HepG2 (cell line): ENCODE measurements around the gene PPIG. TPM values are rescaled to one million over a fixed set of nuclear protein-coding genes. Genes with fewer than 3 reads are reported as not detected.
"Not testable (repeated sequence)": the region's sequence is repeated elsewhere in the genome, so short reads cannot be mapped to it uniquely, and the experiment has no call there.

Experiments used
- ATAC-seq: fragments of 200-7000 bp; cut with Tn5 transposase; 3 replicates; pipeline ENCODE4 v1.9.1; 2020; ENCODE audit warnings: mild to moderate bottlenecking, moderate library complexity
- BruUV-seq: library from RNA; stranded (reverse); fragments of 400-500 nt; replicated peaks from 2 replicates; lab custom pipeline; 2021; lab: Mats Ljungman, UMichigan
- CTCF ChIA-PET: fragments of 300-600 bp; formaldehyde crosslinking; extraction: SDS; loops from one replicate; lab custom pipeline; 2021; ENCODE audit warnings: low total read pairs, inconsistent platforms, low intra/inter-chr PET ratio; lab: Yijun Ruan, JAX
- POLR2A ChIA-PET: fragments of 350-600 bp; sonication (Branson Sonifier 250); formaldehyde crosslinking; loops from one replicate; lab custom pipeline; 2020; ENCODE audit warnings: antibody characterized with exemption, inconsistent platforms; lab: Yijun Ruan, JAX
- DNase-seq: peaks from one replicate; pipeline ENCODE4 v3.0.0-alpha.2; 2015; ENCODE audit warnings: low spot score
- FAIRE-seq: peaks from 3 replicates; lab custom pipeline; 2011; peaks lifted over from hg19 to GRCh38; lab: Jason Lieb, UNC
- H2AFZ ChIP-seq: one replicate; pipeline ENCODE4 v1.6.1; 2011; ENCODE audit warnings: low read length, inconsistent platforms
- H3K27ac ChIP-seq: fragments of 300-600 bp; 3 replicates; pipeline ENCODE4 v1.8.0; 2011; ENCODE audit warnings: mixed run types, mild to moderate bottlenecking, mixed read lengths, low read length, inconsistent platforms; ENCODE audit not compliant: insufficient read depth; ENCODE audit errors: extremely low read length
- H3K27me3 ChIP-seq, 2 experiments: fragments of 200-600 bp in 1 of 2; 2 replicates in 1 of 2; 3 replicates in 1 of 2; pipeline versions ENCODE4 v1.6.0 to v1.8.0; 2011; ENCODE audit warnings: low read length in 2 of 2, mild to moderate bottlenecking in 2 of 2, moderate library complexity in 2 of 2, inconsistent platforms in 1 of 2; ENCODE audit not compliant: insufficient read depth in 2 of 2, control insufficient read depth in 1 of 2
- H3K36me3 ChIP-seq, 2 experiments: fragments of 200-600 bp in 1 of 2; replicated peaks in 1 of 2; 2 replicates in 1 of 2; 3 replicates in 1 of 2; pipeline versions ENCODE4 v1.5.1 to v1.8.0; 2011; ENCODE audit warnings: low read length in 2 of 2, inconsistent platforms in 1 of 2; ENCODE audit not compliant: insufficient read depth in 2 of 2, control insufficient read depth in 1 of 2
- H3K4me1 ChIP-seq: 2 replicates; pipeline ENCODE4 v1.5.1; 2012; ENCODE audit warnings: low read length, inconsistent platforms; ENCODE audit not compliant: insufficient read depth
- H3K4me2 ChIP-seq: 2 replicates; pipeline ENCODE4 v1.6.0; 2011; ENCODE audit warnings: low read depth, low read length, inconsistent platforms
- H3K4me3 ChIP-seq, 3 experiments: fragments of 200-600 bp in 1 of 3; sonication (generic), shearing (Covaris generic) in 1 of 3; replicated peaks in 1 of 3; 2 replicates each; pipeline ENCODE4 v1.5.1; 2011 to 2016; ENCODE audit warnings: low read length in 3 of 3, inconsistent platforms in 2 of 3, low read depth in 2 of 3, mild to moderate bottlenecking in 2 of 3, control low read depth in 1 of 3, mixed read lengths in 1 of 3; ENCODE audit not compliant: insufficient read depth in 1 of 3
- H3K79me2 ChIP-seq: one replicate; pipeline ENCODE4 v1.6.1; 2011; ENCODE audit warnings: low read length, inconsistent platforms; ENCODE audit not compliant: insufficient read depth
- H3K9ac ChIP-seq: 2 replicates; pipeline ENCODE4 v1.6.0; 2011; ENCODE audit warnings: mild to moderate bottlenecking, low read depth, low read length, inconsistent platforms; ENCODE audit not compliant: insufficient read depth
- H3K9me3 ChIP-seq: 2 replicates; pipeline ENCODE4 v1.5.1; 2012; ENCODE audit warnings: mild to moderate bottlenecking, low read length
- H4K20me1 ChIP-seq: 2 replicates; pipeline ENCODE4 v1.6.0; 2011; ENCODE audit warnings: inconsistent platforms, mild to moderate bottlenecking, low read length, moderate library complexity; ENCODE audit not compliant: insufficient read depth
- AHR ChIP-seq: IDR thresholded peaks from 2 replicates; pipeline ENCODE4 v1.6.1; 2018; ENCODE audit warnings: missing genetic modification reagents, missing compliant biosample characterization
- EEA1 ChIP-seq: sonication (generic); formaldehyde crosslinking; IDR thresholded peaks from 2 replicates; pipeline ENCODE4 v1.5.1; 2020; ENCODE audit warnings: mild to moderate bottlenecking, missing genetic modification reagents, borderline replicate concordance
- HIC2 ChIP-seq: sonication (generic); formaldehyde crosslinking; IDR thresholded peaks from 2 replicates; pipeline ENCODE4 v1.9.0; 2022; ENCODE audit warnings: low read depth, missing genetic modification reagents
- SPEN ChIP-seq: sonication (generic); formaldehyde crosslinking; IDR thresholded peaks from 2 replicates; pipeline ENCODE4 v1.5.1; 2020; ENCODE audit warnings: low read depth, mild to moderate bottlenecking, missing genetic modification reagents
- TEAD3 ChIP-seq: optimal IDR thresholded peaks from 2 replicates; pipeline ENCODE3; 2016; ENCODE audit warnings: borderline replicate concordance
- TIGD3 ChIP-seq: sonication (generic); formaldehyde crosslinking; IDR thresholded peaks from 2 replicates; pipeline ENCODE4 v1.5.1; 2020; ENCODE audit warnings: mild to moderate bottlenecking, missing genetic modification reagents, borderline replicate concordance
- TSC22D2 ChIP-seq: sonication (generic); formaldehyde crosslinking; IDR thresholded peaks from 2 replicates; pipeline ENCODE4 v1.5.1; 2020; ENCODE audit warnings: missing genetic modification reagents, mild to moderate bottlenecking, borderline replicate concordance
- ZFP41 ChIP-seq: sonication (generic); formaldehyde crosslinking; IDR thresholded peaks from 2 replicates; pipeline ENCODE4 v1.4.0; 2020; ENCODE audit warnings: mild to moderate bottlenecking, missing genetic modification reagents, borderline replicate concordance
- ZNF275 ChIP-seq: sonication (generic); formaldehyde crosslinking; IDR thresholded peaks from 2 replicates; pipeline ENCODE4 v1.8.0; 2022; ENCODE audit warnings: missing genetic modification reagents, mild to moderate bottlenecking, inconsistent platforms, borderline replicate concordance
- WGBS: methylation state at CpG from one replicate; pipeline ENCODE4 v1.1.6; 2017; ENCODE audit warnings: low lambda C conversion rate; 5-methylcytosine and 5-hydroxymethylcytosine counted together
- in situ Hi-C: cut with HindIII; loops from 2 replicates; pipeline ENCODE4 v1.10.0; 2017; ENCODE audit warnings: low pct_unique_long_range_greater_than_20kb; ENCODE audit not compliant: extremely low pct_ligation_motif_present
- intact Hi-C: fragments of 100-400 bp; cut with micrococcal nuclease; formaldehyde crosslinking; loops from one replicate; pipeline ENCODE4 v1.10.0; 2022; ENCODE audit not compliant: unreplicated experiment
- polyA plus RNA-seq, 8 experiments: library from polyadenylated mRNA; depleted of rRNA in 3 of 8; stranded (reverse) in 7 of 8; unstranded in 1 of 8; fragments of >200 nt; fragmentation: Illumina TruSeq in 4 of 8; extraction: Trizol in 4 of 8; gene quantifications; 2 replicates each; pipeline versions ENCODE4 v1.2.1 to v1.2.3, GENCODE V29; 2011 to 2016; ENCODE audit warnings: low read depth in 4 of 8, missing spikeins in 1 of 8, mixed read lengths in 1 of 8; ENCODE audit not compliant: insufficient read depth in 1 of 8
- total RNA-seq, 5 experiments: library from RNA; depleted of rRNA; stranded (reverse); fragments of >200 nt; fragmentation: Illumina TruSeq; extraction: Trizol; gene quantifications; 2 replicates each; pipeline ENCODE4 v1.2.3, GENCODE V29; 2016; ENCODE audit warnings: low read depth in 1 of 5
- TF ChIP-seq, protein P1 (sequence below): IDR thresholded peaks from 2 replicates; pipeline ENCODE4 v1.6.1; 2012; ENCODE audit warnings: low read length, improper control_type of control experiment

Gene PPIG
- total and polyA plus RNA-seq, 2 of the 13 experiments (the other 11 are each of a cell fraction or from before 2014, with no cell fraction given) = 31.3 to 81.0 TPM

- H3K4me1 ChIP-seq, POLR2A ChIA-PET, H3K9me3 ChIP-seq, CTCF ChIA-PET, H3K9ac ChIP-seq, H3K4me2 ChIP-seq, H3K27ac ChIP-seq, BruUV-seq, H2AFZ ChIP-seq, H4K20me1 ChIP-seq, in situ Hi-C loops, H3K36me3 ChIP-seq, H3K4me3 ChIP-seq, ATAC-seq, FAIRE-seq, DNase-seq, H3K27me3 ChIP-seq, H3K79me2 ChIP-seq, intact Hi-C loops: not testable (repeated sequence)
- 98% methylated on average over 2 of the region's 2 CpGs for WGBS
Observed at GRCh38 chr2:169539460-169539859, 44.7 kb upstream of the PPIG start.

DNA sequence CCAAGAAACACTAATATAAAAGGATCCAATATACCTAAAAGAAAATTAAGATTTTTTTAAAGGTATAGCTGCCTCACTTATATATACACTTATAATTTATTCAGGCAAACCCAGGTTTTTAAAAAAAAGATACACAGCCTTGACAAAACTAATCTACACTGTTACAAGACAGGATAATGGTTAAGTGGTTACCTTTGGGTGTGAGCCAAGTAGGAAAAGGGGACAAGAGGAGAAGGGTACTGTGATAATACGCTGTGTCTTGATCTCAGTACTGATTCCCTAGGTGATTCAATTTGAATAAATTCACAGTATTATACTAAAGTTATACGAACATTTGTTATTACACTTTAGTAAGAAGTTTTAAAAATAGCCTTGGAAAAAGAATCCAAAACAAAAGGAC lies 44.0 kb upstream of the PPIG start:
- Histone ChIP-seq H3K9me3 (no peaks in the 10 kb centered on the region), H3K4me3 (no peak overlapping the region), H3K79me2 (no peaks in the 10 kb centered on the region), H4K20me1 (no peaks in the 10 kb centered on the region), H3K36me3 (peaks cover 2 to 9% of the 10 kb centered on the region in 2 experiments; a peak in 4 of 5 replicates), H3K4me2 (no peak overlapping the region), H2AFZ (no peak overlapping the region), H3K4me1 (no peaks in the 10 kb centered on the region), H3K27me3 (no peaks in the 10 kb centered on the region), H3K27ac (no peak overlapping the region), H3K9ac (no peak overlapping the region)
- BruUV-seq = no TSS peak
- intact Hi-C loops = no loop called here
- ChIA-PET CTCF (no interaction called here), POLR2A (no interaction called here)
- no peak for FAIRE-seq
- ATAC-seq = no peak
- in situ Hi-C loops = no loop called here
- DNase-seq = no peak
- WGBS = 95% methylated on average over 2 of the region's 2 CpGs
- TF ChIP-seq TSC22D2 (no peak), AHR (no peak), TEAD3 (no peak), HIC2 (CRISPR knock-in tag) (no peak), ZNF275 (no peak), TIGD3 (CRISPR knock-in tag) (no peak), ZFP41 (CRISPR knock-in tag) (no peak), EEA1 (no peak), SPEN (no peak)
- TF ChIP-seq, protein P1, sequence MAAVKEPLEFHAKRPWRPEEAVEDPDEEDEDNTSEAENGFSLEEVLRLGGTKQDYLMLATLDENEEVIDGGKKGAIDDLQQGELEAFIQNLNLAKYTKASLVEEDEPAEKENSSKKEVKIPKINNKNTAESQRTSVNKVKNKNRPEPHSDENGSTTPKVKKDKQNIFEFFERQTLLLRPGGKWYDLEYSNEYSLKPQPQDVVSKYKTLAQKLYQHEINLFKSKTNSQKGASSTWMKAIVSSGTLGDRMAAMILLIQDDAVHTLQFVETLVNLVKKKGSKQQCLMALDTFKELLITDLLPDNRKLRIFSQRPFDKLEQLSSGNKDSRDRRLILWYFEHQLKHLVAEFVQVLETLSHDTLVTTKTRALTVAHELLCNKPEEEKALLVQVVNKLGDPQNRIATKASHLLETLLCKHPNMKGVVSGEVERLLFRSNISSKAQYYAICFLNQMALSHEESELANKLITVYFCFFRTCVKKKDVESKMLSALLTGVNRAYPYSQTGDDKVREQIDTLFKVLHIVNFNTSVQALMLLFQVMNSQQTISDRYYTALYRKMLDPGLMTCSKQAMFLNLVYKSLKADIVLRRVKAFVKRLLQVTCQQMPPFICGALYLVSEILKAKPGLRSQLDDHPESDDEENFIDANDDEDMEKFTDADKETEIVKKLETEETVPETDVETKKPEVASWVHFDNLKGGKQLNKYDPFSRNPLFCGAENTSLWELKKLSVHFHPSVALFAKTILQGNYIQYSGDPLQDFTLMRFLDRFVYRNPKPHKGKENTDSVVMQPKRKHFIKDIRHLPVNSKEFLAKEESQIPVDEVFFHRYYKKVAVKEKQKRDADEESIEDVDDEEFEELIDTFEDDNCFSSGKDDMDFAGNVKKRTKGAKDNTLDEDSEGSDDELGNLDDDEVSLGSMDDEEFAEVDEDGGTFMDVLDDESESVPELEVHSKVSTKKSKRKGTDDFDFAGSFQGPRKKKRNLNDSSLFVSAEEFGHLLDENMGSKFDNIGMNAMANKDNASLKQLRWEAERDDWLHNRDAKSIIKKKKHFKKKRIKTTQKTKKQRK = no peak
